Muscle of arm (tissue), 12 donors: ENCODE results near the gene RETREG1. TPM values are rescaled to one million over a fixed set of nuclear protein-coding genes. Genes with fewer than 3 reads are reported as not detected.

ENCODE experiments used
- DNase-seq: peaks from one replicate; pipeline ENCODE4 v3.0.0-alpha.2; 2013
- polyA plus RNA-seq, 12 donors: library from polyadenylated mRNA; unstranded; fragments of 120-200 nt; gene quantifications; one replicate each; pipeline ENCODE4 v1.2.1, GENCODE V29; 2013; ENCODE audit not compliant: insufficient read length in 12 of 12

The RETREG1 gene
- polyA plus RNA-seq, 12 donors = 35.1 to 98.4 (median 77.1) TPM; not detected in 1

- no peak for DNase-seq
Observed at GRCh38 chr5:16588434-16589214, 28.2 kb downstream of the RETREG1 start.

- DNase-seq = no peak
Observed at GRCh38 chr5:16586556-16586955, 30.2 kb downstream of the RETREG1 start.

GRCh38 chr5:16585041-16585667 lies 31.6 kb downstream of the RETREG1 start:
- DNase-seq = no peak

GRCh38 chr5:16582081-16582480 lies 34.7 kb downstream of the RETREG1 start:
- no peak for DNase-seq

- no peak for DNase-seq
Observed at GRCh38 chr5:16580382-16580781, 36.4 kb downstream of the RETREG1 start.

- no peak for DNase-seq
Observed at GRCh38 chr5:16579142-16579847, 37.5 kb downstream of the RETREG1 start.

GRCh38 chr5:16578474-16578883 lies 38.3 kb downstream of the RETREG1 start:
- no peak for DNase-seq

- no peak for DNase-seq
Observed at GRCh38 chr5:16577677-16578076, 39.1 kb downstream of the RETREG1 start.

- no peak for DNase-seq
Observed at GRCh38 chr5:16574789-16575721, 41.7 kb downstream of the RETREG1 start.

- DNase-seq = no peak
Observed at GRCh38 chr5:16573401-16573800, 43.4 kb downstream of the RETREG1 start.

GRCh38 chr5:16572289-16573015 lies 44.3 kb downstream of the RETREG1 start:
- DNase-seq = no peak

- DNase-seq = no peak
Observed at GRCh38 chr5:16571016-16571415, 45.8 kb downstream of the RETREG1 start.

GRCh38 chr5:16570121-16570815 lies 46.5 kb downstream of the RETREG1 start:
- DNase-seq = no peak

GRCh38 chr5:16568875-16569580 lies 47.8 kb downstream of the RETREG1 start:
- no peak for DNase-seq

- no peak for DNase-seq
Observed at GRCh38 chr5:16567365-16567764, 49.4 kb downstream of the RETREG1 start.

GRCh38 chr5:16565118-16565517 lies 51.7 kb downstream of the RETREG1 start:
- DNase-seq = no peak

GRCh38 chr5:16564248-16564867 lies 52.4 kb downstream of the RETREG1 start:
- DNase-seq = no peak

GRCh38 chr5:16563686-16564085 lies 53.1 kb downstream of the RETREG1 start:
- no peak for DNase-seq

- DNase-seq = no peak
Observed at GRCh38 chr5:16561660-16562059, 55.1 kb downstream of the RETREG1 start.
